Measurements from ENCODE around the gene CPXM2.

CPXM2 gene

DNA sequence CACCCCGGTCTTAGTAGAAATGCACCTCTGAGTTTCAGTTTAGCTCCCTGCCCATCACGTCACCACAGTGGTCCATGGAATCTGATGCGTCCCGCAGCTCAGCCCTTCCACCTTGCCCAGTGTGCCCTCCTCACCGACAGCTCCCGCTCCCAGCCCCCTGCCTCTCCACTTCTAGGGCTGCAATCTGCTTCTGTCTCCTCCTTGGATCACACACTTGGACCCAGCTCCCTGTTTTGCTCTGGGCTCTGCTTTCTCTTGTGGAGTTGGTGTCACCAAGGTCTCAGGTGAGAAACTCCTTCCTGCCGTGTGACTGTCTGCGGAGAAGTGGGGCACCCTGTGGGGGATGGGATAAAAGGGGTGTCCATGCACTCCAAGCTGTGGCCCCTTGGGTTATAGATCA, 187.5 kb downstream of the CPXM2 start:
- no peak for DNase-seq (ENCODE audit: low read depth in 3 of 3, low spot score in 1 of 3)

- no peak for DNase-seq (ENCODE audit: low read depth in 3 of 3, low spot score in 1 of 3)
Observed at GRCh38 chr10:123703195-123703790, 188.3 kb downstream of the CPXM2 start.

Measured in stimulated activated CD4-positive, alpha-beta T cell treated with anti-CD3 and anti-CD28 coated beads, TNF-alpha, amount 100 ng/mL, for 1 hour (primary cell).